Heart left ventricle (tissue), 16 donors: ENCODE data around the gene DNM3. TPM values are rescaled to one million over a fixed set of nuclear protein-coding genes. Genes with fewer than 3 reads are reported as not detected.

Experiments
- ATAC-seq, 4 donors: fragments of 200-7000 bp; cut with Tn5 transposase; one replicate each; pipeline ENCODE4 v1.9.1; 2020 to 2022; ENCODE audit warnings: moderate library complexity in 4 of 4, mild to moderate bottlenecking in 3 of 4, moderate number of reproducible peaks in 1 of 4
- DNase-seq, 5 donors: peaks; one replicate each; pipeline ENCODE4 v3.0.0-alpha.2; 2020
- H3K27ac ChIP-seq, 12 donors: fragments of 200-600 bp; sonication (generic) in 4 of 12; one replicate each; pipeline versions ENCODE4 v1.5.0 to v1.8.0; 2016 to 2022; ENCODE audit warnings: mild to moderate bottlenecking in 2 of 12
- H3K27me3 ChIP-seq, 9 donors: fragments of 200-600 bp; sonication (generic) in 2 of 9; one replicate each; pipeline versions ENCODE4 v1.5.1 to v1.8.0; 2016 to 2022; ENCODE audit warnings: mild to moderate bottlenecking in 3 of 9
- H3K36me3 ChIP-seq, 9 donors: fragments of 200-600 bp; sonication (generic) in 2 of 9; one replicate each; pipeline versions ENCODE4 v1.5.0 to v1.8.0; 2018 to 2022; ENCODE audit warnings: mild to moderate bottlenecking in 2 of 9
- H3K4me1 ChIP-seq, 12 donors: fragments of 200-600 bp; sonication (generic) in 4 of 12; one replicate each; pipeline versions ENCODE4 v1.5.0 to v1.8.0; 2016 to 2022; ENCODE audit warnings: mild to moderate bottlenecking in 3 of 12
- H3K4me3 ChIP-seq, 12 donors: fragments of 200-600 bp; sonication (generic) in 4 of 12; one replicate each; pipeline versions ENCODE4 v1.5.0 to v1.8.0; 2017 to 2022; ENCODE audit warnings: mild to moderate bottlenecking in 9 of 12, moderate library complexity in 4 of 12
- H3K9me3 ChIP-seq, 12 donors: fragments of 200-600 bp; sonication (generic) in 4 of 12; one replicate each; pipeline versions ENCODE4 v1.5.0 to v1.8.0; 2016 to 2022; ENCODE audit warnings: mild to moderate bottlenecking in 1 of 12
- CTCF ChIP-seq, 12 donors: fragments of 200-600 bp; sonication (generic) in 4 of 12; IDR thresholded peaks; one replicate each; pipeline versions ENCODE4 v1.5.0 to v1.8.0; 2018 to 2022; ENCODE audit warnings: antibody characterized with exemption in 12 of 12, mild to moderate bottlenecking in 5 of 12
- POLR2A ChIP-seq, 2 donors: fragments of 450-650 bp; IDR thresholded peaks; one replicate each; pipeline ENCODE4 v1.6.1; 2017; ENCODE audit warnings: antibody characterized with exemption in 2 of 2, mild to moderate bottlenecking in 2 of 2, moderate library complexity in 2 of 2
- WGBS, 4 donors: extraction: QIAGEN DNeasy Blood & Tissue Kit in 2 of 4; methylation state at CpG; one replicate each; pipeline versions ENCODE4 v1.1.5 to v1.1.7; 2013 to 2018; 5-methylcytosine and 5-hydroxymethylcytosine counted together
- intact Hi-C, 10 donors: fragments of 100-400 bp; cut with DNase I; formaldehyde crosslinking; loops; one replicate each; pipeline versions ENCODE4 v1.11.1 to v1.14.2; 2022
- polyA plus RNA-seq, 2 donors: library from polyadenylated mRNA; stranded (reverse); fragments of 200-250 nt; gene quantifications; one replicate each; pipeline ENCODE4 v1.2.3, GENCODE V29; 2013
- total RNA-seq, 9 donors: library from RNA; depleted of rRNA in 2 of 9; stranded (reverse); fragments of >200 nt in 2 of 9; fragmentation: NEBNext Ultra II Directional in 3 of 9; extraction: Animal tissue kit (Norgen Biotek cat#: 25700) in 3 of 9; gene quantifications; one replicate each; pipeline versions ENCODE4 v1.1.0 to v1.2.4, GENCODE V29; 2016 to 2023
- donor health status: ischemic (EF 13 %, LVEDD 7.1; RV severe dilation, severe dysfunction).
- donor health status: healthy with polysubstance abuse.
- donor health status: DM: no; HTN: yes; CAD: no.
- donor health status: DM: no; HTN: no; CAD: no.
- donor health status: ischemic (EF 25% LVEDD 6.9; RV normal size, moderate dysfunction).
- donor health status: ischemic (EF 25% LVEDD 5.7; RV mildly dilated, moderate dysfunction).
- donor health status: healthy.
- donor health status: DM: yes; HTN: yes; CAD: no.
- donor health status: ischemic (EF 35%, LVEDD 5.7; RV mildly dilated, moderate dysfunction).
- donor health status: nonischemic (EF 11% LVEDD 7.7; RV severe dilation, severe dysfunction).
- donor health status: DM: yes; HTN: yes; CAD: no.
- donor health status: PGD.
- donor health status: ischemic (EF 29% LVEDD 5.4; RV normal size, mild dysfunction).
- donor health status: nonischemic (EF 23%, LVEDD 6.1; RV moderate dilation, normal function).

The DNM3 gene
- total and polyA plus RNA-seq, 11 donors: 0.44 to 3.9 (median 1.9) TPM

- 95 to 100% (median 99%) methylated on average over 2 of the region's 2 CpGs for WGBS, 4 donors
- no peak for TF ChIP-seq CTCF (IDR thresholded peaks at IDR 0.05)
- no peak for TF ChIP-seq POLR2A (IDR thresholded peaks at IDR 0.05)
- ATAC-seq (no peak), DNase-seq (no peak)
- Histone ChIP-seq H3K27me3 (no peaks in the 10 kb centered on the region), H3K36me3 (no peaks in the 10 kb centered on the region), H3K4me3 (no peak overlapping the region), H3K27ac (no peak overlapping the region), H3K9me3 (no peaks in the 10 kb centered on the region), H3K4me1 (peaks cover 4 to 28% (median 16%) of the 10 kb centered on the region in 12 donors)
- intact Hi-C loops: no loop called here
Observed at GRCh38 chr1:172177849-172178248, 336.6 kb downstream of the DNM3 start.

GRCh38 chr1:172178886-172179285, 337.6 kb downstream of the DNM3 start:
- ATAC-seq (no peak), DNase-seq (no peak)
- intact Hi-C loops: no loop called here
- H3K4me3 ChIP-seq: no peak overlapping the region
- no peaks in the 10 kb centered on the region for H3K27me3 ChIP-seq
- no peaks in the 10 kb centered on the region for H3K9me3 ChIP-seq
- no peaks in the 10 kb centered on the region for H3K36me3 ChIP-seq
- TF ChIP-seq CTCF (IDR thresholded peaks at IDR 0.05) (no peak), POLR2A (IDR thresholded peaks at IDR 0.05) (no peak)
- 68 to 87% (median 76%) methylated on average over 2 of the region's 2 CpGs for WGBS, 4 donors
- peaks cover 4 to 30% (median 16%) of the 10 kb centered on the region in 12 donors for H3K4me1 ChIP-seq
- no peak overlapping the region for H3K27ac ChIP-seq

DNA sequence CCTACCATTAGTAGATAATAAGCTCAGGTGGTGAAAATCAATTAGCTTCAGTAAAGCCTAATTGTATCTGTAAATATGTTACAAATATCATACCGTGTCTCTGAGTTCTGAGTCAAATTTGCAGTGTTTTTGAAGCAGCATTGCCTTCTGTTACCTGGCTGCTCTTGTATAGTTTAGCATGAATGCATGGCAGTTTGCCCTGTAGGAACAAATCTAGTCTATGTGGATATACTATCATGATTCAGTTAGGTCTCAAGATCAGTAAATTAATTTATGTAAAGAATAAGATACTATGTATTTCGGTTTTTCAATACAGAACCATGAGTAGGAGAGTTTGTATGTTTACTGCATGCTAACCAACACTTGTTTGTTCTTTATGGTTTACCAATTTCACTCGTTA, 338.6 kb downstream of the DNM3 start:
- TF ChIP-seq CTCF (IDR thresholded peaks at IDR 0.05) (no peak), POLR2A (IDR thresholded peaks at IDR 0.05) (no peak)
- Histone ChIP-seq H3K4me1 (peaks cover 4 to 35% (median 16%) of the 10 kb centered on the region in 12 donors), H3K4me3 (no peak overlapping the region), H3K9me3 (no peaks in the 10 kb centered on the region), H3K27me3 (no peaks in the 10 kb centered on the region), H3K36me3 (no peaks in the 10 kb centered on the region), H3K27ac (peak overlapping the region in 9 of 12 donors; percentile 63 to 93 (median 80))
- ATAC-seq (no peak), DNase-seq (no peak)
- WGBS, 4 donors: 85 to 92% (median 88%) methylated on average over 3 of the region's 3 CpGs
- intact Hi-C loops: loop anchor here in 5 of 10 donors (2.0 to 5.0 kb wide), 4 partner anchors 33 to 217 kb away; no protein-coding TSS in a partner anchor

DNA sequence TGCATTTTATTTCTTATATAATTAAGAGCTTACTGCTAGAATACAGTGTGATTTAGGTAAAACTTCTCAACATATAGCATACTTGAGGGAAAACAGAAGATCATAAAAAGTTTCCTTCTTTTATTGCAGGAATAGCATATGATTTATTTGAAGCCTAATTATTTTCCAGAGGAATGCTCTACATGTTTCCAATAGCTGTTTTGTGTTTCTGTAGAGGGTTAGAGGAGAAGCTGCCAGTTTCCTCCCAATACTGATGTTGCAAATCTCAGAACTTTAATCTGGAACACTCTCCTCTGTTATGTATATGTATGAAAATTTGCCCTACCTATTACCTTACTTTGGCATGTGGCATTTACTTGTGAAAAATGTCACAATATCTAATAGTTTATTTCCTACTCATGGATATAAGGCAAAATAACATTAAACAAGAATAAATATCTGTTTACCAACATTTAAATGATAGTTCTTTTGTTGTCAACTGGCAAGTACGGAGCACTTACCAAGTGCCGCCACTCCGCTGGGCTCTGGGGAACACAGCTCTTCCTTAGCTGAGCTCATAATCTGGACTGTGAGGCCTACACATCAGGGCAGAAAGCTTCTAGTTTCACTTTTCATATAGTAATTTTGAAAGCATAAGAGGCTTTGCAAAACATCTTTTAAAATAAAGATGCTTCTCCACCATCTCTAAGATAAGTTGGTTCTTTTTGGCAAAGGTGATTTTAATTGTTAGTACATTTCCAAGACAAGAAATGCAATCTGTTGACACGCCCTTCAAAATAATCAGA, 339.4 kb downstream of the DNM3 start:
- Histone ChIP-seq H3K27ac (peak overlapping the region; percentile 22 to 93 (median 78)), H3K9me3 (no peaks in the 10 kb centered on the region), H3K27me3 (no peaks in the 10 kb centered on the region), H3K36me3 (no peaks in the 10 kb centered on the region), H3K4me1 (peaks cover 4 to 43% (median 17%) of the 10 kb centered on the region in 12 donors), H3K4me3 (peak overlapping the region in 10 of 12 donors; percentile 6 to 45 (median 26))
- peak; percentile 48 to 71 (median 61) for DNase-seq
- ATAC-seq: peak; percentile 51 to 92 (median 84)
- TF ChIP-seq CTCF (IDR thresholded peaks at IDR 0.05) (no peak), POLR2A (IDR thresholded peaks at IDR 0.05) (no peak)
- intact Hi-C loops: loop anchor here in 5 of 10 donors (2.0 to 5.0 kb wide), 4 partner anchors 33 to 217 kb away; no protein-coding TSS in a partner anchor
- WGBS, 4 donors: 31 to 41% (median 37%) methylated on average over 4 of the region's 4 CpGs
